GM18907 (cell line): ENCODE results near the gene SSUH2.
"Not testable (repeated sequence)": the region's sequence is repeated elsewhere in the genome, so short reads cannot be mapped to it uniquely, and the experiment has no call there.

Source experiments
- ATAC-seq: cut with Tn5 transposase; IDR thresholded peaks from one replicate; pipeline ENCODE4 v1.9.1; 2021; ENCODE audit warnings: mild to moderate bottlenecking, moderate library complexity; ENCODE audit not compliant: unreplicated experiment

The SSUH2 gene

DNA sequence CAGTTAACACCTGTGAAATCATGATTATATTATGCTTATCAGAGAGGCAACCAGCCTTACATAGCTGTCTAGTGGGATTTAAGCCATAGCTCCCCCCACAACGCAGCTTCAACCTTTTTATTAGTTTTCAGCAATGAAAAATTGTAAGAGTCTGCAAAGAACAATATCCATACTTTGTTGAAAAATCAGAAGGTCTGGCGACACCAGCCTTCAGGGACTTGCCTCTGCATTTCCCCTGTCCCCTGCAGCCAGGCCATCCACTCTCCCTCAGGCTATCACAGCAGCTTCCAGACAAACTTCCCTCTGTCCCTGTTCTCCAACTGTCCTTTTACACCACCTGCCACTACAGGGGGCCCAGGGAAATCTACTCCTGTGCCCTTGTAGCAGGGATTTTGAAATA lies 59.9 kb downstream of the SSUH2 start:
- no peak for ATAC-seq

DNA sequence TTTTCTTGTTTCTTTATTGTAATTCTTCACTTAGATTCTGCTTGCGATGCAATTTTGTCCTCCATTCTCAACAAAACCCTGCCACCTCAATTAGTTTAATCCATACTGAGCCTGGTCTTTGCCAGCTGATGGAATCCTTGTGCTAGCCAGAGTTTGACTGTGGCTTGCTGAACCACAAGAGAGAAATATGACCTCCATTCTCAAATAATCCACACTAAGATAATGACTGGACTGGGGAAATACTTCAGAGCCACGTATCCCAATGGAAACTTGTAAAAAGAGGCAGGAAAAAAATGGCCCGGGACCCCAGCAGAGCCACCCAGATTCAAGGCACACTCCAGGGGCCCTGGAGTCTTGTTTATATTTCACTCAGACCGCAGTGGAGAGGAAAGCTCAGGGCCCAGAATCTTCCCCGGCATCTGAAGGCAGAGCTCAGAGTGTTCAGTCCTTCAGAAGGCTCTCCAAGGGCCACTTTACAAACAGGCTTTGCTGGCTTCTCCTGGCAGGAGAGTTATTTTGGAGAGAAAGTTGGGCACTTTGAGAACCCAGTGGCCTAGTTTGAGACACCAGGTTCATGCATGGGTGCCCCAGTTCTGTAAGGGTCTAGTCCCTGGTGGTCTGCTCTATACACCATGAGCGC lies 62.7 kb downstream of the SSUH2 start:
- no peak for ATAC-seq

DNA sequence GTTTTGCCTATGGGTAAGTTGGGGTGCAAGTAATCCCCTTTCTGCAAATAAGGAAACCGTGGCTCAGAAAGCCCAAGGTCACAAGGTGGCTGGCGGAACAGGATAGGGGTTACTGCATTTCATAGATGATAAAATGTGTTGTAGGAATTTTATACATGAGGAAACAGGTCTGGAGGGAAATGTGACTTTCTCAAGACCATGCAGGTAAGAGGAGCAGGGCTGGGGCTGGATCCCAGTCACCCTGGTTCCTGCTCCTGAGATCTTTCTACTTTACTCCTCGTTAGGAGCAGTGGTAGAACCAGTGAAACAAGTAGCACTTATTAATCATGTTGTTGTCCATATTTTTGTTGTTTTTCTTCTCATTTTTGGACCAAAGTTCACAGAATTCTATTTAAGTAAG lies 63.2 kb downstream of the SSUH2 start:
- no peak for ATAC-seq

DNA sequence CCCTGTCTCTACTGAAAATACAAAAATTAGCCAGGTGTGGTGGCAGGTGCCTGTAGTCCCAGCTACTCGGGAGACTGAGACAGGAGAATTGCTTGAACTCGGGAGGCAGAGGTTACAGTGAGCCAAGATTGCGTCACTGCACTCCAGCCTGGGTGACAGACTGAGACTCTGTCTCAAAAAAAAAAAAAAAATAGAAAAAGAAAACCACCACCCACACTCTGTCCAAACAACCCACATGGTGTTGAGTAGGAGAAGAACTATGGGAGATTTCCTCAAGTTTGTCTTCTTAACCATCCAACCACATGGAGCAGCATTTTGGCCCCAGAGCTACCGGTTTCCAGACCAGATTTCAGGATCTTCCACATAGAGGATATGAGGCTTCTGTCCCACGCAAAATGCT lies 64.2 kb downstream of the SSUH2 start:
- ATAC-seq = not testable (repeated sequence)

DNA sequence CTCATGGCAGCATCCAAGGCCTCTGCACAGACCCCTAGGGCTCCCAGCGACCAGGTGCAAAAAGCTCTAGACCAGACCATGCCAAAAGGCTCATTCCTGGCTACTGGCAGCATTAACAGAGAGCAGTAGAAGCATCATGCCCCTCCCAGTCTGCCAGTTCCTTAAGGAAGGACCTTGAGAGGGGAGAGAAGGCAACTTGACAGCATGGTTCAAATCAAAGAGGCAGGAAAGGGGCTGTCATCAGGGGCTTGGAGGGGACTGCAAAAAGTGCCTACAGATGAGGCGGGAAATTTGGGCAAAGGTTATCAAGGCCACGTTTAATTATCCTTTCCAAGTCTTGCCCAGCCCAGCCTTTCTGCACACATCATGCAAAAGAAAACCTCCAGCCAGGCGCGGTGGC lies 64.7 kb downstream of the SSUH2 start:
- ATAC-seq = no peak

DNA sequence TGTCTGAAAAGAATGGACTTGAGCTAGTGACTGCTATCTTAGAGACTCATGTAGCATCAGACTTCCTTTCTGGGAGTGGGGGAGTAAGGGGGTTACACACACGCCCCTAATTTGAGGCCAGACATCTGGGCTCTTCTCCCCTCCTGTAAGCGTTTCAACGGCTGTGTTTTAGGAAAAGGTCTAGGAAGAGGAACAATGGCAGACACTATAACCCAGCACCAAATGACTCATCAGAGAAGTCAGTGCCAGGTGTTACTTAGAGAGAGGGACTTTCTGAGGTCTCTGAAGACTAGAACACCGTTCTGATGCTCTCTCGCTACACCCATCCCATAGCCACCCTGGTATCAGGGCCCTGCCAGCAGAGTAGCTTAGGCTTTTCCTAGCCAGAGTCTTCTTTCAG lies 65.5 kb downstream of the SSUH2 start:
- ATAC-seq = peak; percentile 100

DNA sequence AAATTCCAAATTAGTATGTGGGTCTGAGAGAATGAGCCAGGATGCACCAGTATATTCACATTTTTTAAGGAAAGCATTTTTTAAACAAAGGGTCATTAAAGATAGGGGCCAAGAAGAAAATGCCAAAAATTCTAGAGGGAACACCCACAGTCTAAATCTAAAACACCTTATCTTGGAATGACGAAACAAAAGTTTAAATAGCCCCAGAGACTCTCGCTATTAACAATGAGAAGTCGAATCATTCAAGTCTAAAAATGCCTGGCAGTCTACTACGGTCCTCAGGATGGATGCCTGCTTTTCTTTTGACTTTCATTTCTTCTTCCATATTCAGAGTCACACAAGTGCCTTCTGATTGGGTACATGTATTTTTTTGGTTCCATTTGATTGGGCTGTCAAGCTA lies 66.3 kb downstream of the SSUH2 start:
- no peak for ATAC-seq

DNA sequence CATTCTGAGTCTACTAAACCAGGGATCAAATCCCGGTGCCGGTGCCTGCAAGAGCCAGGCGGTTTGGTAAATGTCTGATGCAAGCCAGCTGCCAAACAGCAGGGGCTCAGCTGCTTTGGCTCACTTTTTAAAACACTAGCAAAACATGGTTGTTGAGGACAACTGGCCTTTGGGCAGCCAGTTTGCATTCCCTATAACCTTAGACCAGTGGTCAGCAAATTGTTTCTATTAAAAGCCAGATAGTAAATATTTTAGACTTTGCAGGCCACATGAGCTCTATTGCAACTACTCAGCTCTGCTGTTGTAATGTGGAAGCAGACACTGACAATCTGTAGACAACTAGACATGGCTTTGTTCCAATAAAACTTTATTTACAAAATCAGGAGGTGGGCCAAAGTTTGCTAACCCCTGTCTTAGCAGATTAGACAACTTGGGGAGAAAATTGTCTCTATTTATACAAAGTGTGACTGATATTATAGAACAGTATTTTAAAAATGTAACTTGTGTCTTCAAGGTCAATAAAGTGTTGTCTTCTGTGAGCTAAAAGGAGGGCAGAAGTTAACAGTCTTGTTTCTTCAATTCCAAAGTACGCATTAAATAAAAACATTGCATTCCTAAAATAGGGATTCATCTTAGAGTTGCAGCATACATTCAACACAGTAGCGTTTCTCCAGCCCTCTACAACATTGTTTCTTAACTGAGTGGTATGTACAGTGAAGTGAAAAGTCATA lies 67.6 kb downstream of the SSUH2 start:
- ATAC-seq = no peak

DNA sequence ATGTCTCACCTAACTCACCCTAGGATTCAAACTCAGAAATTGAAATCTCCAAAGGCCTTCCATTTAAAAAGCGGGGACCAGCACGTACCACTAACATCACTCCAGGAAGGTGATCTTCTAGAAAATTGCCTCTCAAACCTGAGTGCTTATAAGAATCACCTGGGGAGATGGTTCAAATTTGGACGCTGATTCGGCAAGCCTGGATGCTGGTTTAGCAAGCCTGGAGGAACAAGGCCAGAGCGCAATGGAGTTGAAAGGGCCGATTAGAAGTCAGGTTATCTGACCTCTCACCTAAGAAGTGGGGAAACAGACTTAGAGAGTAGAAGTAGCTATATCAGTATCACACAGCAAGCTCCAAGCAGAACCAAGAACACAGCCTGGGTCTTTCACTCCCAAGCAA lies 68.2 kb downstream of the SSUH2 start:
- ATAC-seq = no peak

DNA sequence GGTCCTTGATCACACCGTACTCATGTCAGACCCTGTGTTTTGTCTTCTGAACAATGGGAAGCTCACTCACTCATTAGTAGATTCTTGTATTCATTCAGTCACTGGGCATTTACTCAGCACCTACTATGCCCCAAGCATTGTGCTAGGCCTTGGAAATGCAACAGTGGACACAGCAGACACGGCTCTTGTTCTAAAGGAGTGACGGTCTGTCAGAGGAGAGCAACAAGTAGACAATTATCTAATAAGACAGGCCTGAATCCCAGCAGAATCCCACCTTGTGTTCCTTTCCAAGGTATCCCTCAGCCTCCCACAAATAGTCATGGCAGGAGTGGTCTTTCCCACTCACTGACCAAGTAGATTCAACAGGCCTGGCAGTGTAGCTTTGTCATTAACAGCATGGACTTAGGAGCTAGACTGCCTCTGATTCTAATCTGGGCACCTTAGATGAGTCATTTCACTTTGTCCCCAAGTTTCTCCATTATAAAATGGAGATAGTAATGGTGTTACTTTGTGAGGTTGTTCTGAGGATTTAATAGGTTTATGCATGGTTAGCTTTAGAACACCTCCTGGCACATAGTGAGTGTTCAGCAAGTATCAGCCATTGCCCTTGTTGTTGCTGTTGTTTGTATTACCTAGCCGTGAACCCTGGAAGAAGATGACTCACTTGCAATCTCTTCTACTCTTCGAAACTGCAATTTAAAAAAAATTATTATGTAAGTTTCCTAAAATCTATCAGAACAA lies 69.1 kb downstream of the SSUH2 start:
- no peak for ATAC-seq

DNA sequence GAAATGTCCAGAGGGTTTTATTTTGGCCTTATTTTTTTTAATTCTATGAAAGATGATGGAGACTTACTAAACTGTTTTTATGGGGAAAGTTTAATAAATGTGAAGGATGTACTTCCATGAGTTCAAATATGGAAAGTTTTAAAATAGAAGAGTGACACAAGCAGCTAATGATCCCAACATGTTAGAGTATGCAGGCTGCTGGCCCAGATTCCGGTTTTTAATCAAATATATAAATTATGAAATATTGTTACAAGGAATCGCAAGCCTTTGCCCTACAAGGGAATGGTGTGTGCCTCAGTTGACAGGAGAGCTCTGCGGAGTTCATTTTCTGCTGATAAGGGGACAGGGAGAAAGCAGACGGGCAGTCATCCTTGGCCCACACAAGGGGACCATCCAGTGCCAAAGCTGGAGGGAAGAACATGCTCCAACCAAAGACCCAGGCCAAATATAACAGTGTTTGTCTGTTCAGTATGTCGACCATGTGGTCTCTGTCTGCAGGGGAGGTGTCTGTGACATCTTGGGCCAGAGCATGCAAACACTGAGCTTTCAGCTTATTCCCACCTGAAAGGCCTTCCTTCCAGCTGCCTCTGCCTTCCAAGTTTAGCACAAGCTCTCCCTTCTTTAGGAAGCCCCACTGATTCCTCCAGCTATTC lies 69.8 kb downstream of the SSUH2 start:
- no peak for ATAC-seq

DNA sequence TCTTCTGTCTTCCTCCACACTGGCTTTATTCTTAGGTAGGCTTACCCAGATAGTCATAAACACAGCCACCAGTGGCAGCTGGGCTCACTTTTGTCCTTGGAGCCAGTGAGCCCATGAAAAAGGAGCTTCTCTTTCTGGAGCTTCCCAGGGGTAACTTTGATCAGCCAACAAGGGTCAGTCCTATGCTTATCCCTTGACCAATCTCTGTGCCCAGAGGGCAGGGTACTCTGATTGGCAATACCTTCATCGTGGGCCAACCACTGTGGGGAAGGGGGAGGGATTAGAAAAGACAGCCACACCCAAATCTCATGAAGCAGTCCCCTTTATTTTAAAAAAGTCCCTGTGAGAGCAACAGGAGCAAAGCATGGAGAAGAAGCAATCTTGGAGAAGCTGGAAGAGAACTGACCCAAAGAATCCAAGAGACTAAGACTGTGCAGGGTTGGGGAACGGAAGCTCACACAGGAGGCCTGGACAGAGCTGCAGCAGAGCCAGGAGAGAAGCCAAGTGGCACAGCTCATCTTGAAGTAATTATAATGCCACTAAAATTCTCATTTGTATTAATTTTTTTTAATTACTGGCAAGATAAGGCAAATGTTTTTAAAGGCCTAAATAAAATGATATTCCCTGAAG lies 70.4 kb downstream of the SSUH2 start:
- ATAC-seq = no peak

DNA sequence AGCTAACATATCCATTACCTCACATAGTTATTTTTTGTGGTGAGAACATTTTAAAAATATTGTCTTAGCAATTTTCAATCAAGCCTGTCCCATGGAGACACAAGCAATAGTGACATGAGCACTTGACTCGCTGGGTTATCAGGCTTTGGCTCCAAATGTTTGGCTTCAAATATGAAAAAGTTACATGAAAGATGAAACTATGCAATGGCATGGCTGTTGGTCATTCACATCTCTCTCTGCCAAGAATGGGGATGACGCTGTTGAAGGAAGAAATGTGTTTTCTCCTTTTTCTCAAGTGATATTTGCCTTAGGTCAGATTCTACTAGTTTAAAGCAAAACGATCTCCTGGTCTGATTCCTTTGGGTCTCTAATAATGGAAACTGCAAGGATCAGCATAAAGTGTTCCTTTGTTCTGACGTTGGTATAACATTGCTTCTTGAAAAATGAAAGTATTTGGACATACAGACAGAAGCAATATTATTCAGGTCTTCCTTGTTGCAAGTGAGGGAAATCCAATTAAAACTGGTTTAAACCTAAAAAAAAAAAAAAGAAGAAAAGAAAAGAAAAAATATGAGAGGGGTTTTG lies 71.2 kb downstream of the SSUH2 start:
- ATAC-seq = no peak

DNA sequence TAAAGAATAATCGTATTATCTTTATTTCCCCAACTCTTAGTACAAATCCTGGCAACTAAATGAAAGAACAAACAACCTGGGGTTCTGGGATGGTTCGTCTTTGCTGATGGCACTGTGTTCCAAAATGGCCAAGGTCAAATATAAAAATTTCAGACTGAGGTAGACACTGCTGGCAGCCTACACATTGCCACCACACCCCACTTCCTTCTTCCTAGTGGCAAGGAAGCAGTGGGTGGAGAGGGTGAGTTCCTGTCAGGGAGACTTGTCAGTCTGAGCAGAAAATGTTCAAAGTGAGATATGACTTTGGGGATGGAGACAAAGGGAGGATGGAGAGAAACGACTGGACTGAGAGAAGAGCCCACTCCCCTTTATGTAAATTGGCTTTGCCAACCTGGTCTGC lies 73.3 kb downstream of the SSUH2 start:
- no peak for ATAC-seq
